ENCODE data around the gene MPZ.
"Not testable (repeated sequence)": the region's sequence is repeated elsewhere in the genome, so short reads cannot be mapped to it uniquely, and the experiment has no call there.

The MPZ gene

GRCh38 chr1:161255302-161255701, 54.5 kb downstream of the MPZ start:
- not testable (repeated sequence) for DNase-seq (ENCODE audit: low spot score)
